Subcutaneous adipose tissue (tissue), 4 donors: ENCODE results near the gene MYOD1. TPM values are rescaled to one million over a fixed set of nuclear protein-coding genes. Genes with fewer than 3 reads are reported as not detected.

Experiments used
- CTCF ChIP-seq: fragments of 450-650 bp; IDR thresholded peaks from one replicate; pipeline ENCODE4 v1.5.1; 2016; ENCODE audit warnings: low read depth, mild to moderate bottlenecking, control low read depth, antibody characterized with exemption, moderate library complexity
- total RNA-seq, 4 donors: library from RNA; depleted of rRNA; stranded (reverse); fragments of >200 nt; gene quantifications; one replicate each; pipeline ENCODE4 v1.1.0, GENCODE V29; 2016

The MYOD1 gene
- total RNA-seq, 4 donors from 2014 or later, result not detected

GRCh38 chr11:17724020-17724908 lies 4.9 kb downstream of the MYOD1 start:
- no peak for TF ChIP-seq CTCF

- TF ChIP-seq CTCF, result no peak
Measured at GRCh38 chr11:17725174-17725573, 5.8 kb downstream of the MYOD1 start.

- TF ChIP-seq CTCF, result no peak
Measured at GRCh38 chr11:17730137-17730536, 10.8 kb downstream of the MYOD1 start.

GRCh38 chr11:17730608-17731462 lies 11.5 kb downstream of the MYOD1 start:
- TF ChIP-seq CTCF, result no peak

- TF ChIP-seq CTCF, result no peak
Measured at GRCh38 chr11:17733261-17733660, 13.9 kb downstream of the MYOD1 start.

GRCh38 chr11:17734418-17734911 lies 15.1 kb downstream of the MYOD1 start, which contains the start of gene KCNC1:
KCNC1 (plus strand) TSS chr11:17734781; CDS start chr11:17736003, 1,222 bp downstream.
- TF ChIP-seq CTCF, result no peak
